ENCODE results near the gene MRPL43.
"Not testable (repeated sequence)": the region's sequence is repeated elsewhere in the genome, so short reads cannot be mapped to it uniquely, and the experiment has no call there.

MRPL43 gene

GRCh38 chr10:100980711-100981110, 6.6 kb downstream of the MRPL43 start:
- no peak for DNase-seq

- DNase-seq = no peak
Measured at GRCh38 chr10:100980311-100980710, 7.0 kb downstream of the MRPL43 start.

- no peak for DNase-seq
Measured at GRCh38 chr10:100979791-100980272, 7.5 kb downstream of the MRPL43 start.

GRCh38 chr10:100978901-100979195, 8.4 kb downstream of the MRPL43 start:
- no peak for DNase-seq

GRCh38 chr10:100978121-100978900, 9.0 kb downstream of the MRPL43 start:
- no peak for DNase-seq

GRCh38 chr10:100977436-100977835, 9.9 kb downstream of the MRPL43 start:
- no peak for DNase-seq

GRCh38 chr10:100976906-100977305, 10.4 kb downstream of the MRPL43 start:
- no peak for DNase-seq

- DNase-seq = not testable (repeated sequence)
Measured at GRCh38 chr10:100975397-100975796, 11.9 kb downstream of the MRPL43 start.

GRCh38 chr10:100972904-100973535, 14.3 kb downstream of the MRPL43 start:
- no peak for DNase-seq

- DNase-seq = no peak
Measured at GRCh38 chr10:100972115-100972903, 15.0 kb downstream of the MRPL43 start.

GRCh38 chr10:100970914-100971811, 16.1 kb downstream of the MRPL43 start:
- no peak for DNase-seq

- no peak for DNase-seq
Measured at GRCh38 chr10:100970076-100970913, 17.0 kb downstream of the MRPL43 start.

- no peak for DNase-seq
Measured at GRCh38 chr10:100969187-100970075, 17.9 kb downstream of the MRPL43 start, which contains the start of gene SEMA4G. SEMA4G (plus strand) TSS chr10:100969504; CDS start chr10:100972913, 3,409 bp downstream.

GRCh38 chr10:100968863-100969186, 18.5 kb downstream of the MRPL43 start:
- no peak for DNase-seq

GRCh38 chr10:100968062-100968736, 19.1 kb downstream of the MRPL43 start:
- no peak for DNase-seq

GRCh38 chr10:100967332-100967731, 20.0 kb downstream of the MRPL43 start:
- DNase-seq = no peak

GRCh38 chr10:100966887-100967286, 20.4 kb downstream of the MRPL43 start:
- no peak for DNase-seq

GRCh38 chr10:100965820-100966219, 21.5 kb downstream of the MRPL43 start:
- DNase-seq = no peak

GRCh38 chr10:100963826-100964225, 23.5 kb downstream of the MRPL43 start:
- no peak for DNase-seq

All from NCI-H774 (cell line).